Activated CD8-positive, alpha-beta T cell treated with anti-CD3 and anti-CD28 coated beads for 36 hours (primary cell): ENCODE data around the gene RDH5. TPM values are rescaled to one million over a fixed set of nuclear protein-coding genes. Genes with fewer than 3 reads are reported as not detected.

ENCODE experiments used
- ATAC-seq: fragments of 200-7000 bp; cut with Tn5 transposase; one replicate; pipeline ENCODE4 v1.10.0; 2021; ENCODE audit warnings: mild to moderate bottlenecking, moderate library complexity
- CTCF ChIA-PET: fragments of 350-600 bp; sonication (Branson Sonifier 250); formaldehyde crosslinking; loops from one replicate; lab custom pipeline; 2021; ENCODE audit warnings: antibody characterized with exemption; lab: Charles Lee
- POLR2A ChIA-PET: fragments of 350-600 bp; sonication (Branson Sonifier 250); formaldehyde crosslinking; loops from one replicate; lab custom pipeline; 2021; ENCODE audit warnings: antibody characterized with exemption; lab: Charles Lee
- DNase-seq: peaks from one replicate; pipeline ENCODE4 v3.0.0-alpha.2; 2020
- H3K27ac Mint-ChIP-seq: one replicate; pipeline ENCODE4 v1.8.0; 2021; ENCODE audit warnings: mild to moderate bottlenecking, mixed read lengths
- H3K27me3 Mint-ChIP-seq: one replicate; pipeline ENCODE4 v1.8.0; 2021; ENCODE audit warnings: mixed read lengths
- H3K36me3 Mint-ChIP-seq: one replicate; pipeline ENCODE4 v1.8.0; 2021; ENCODE audit warnings: low read depth, mixed read lengths
- H3K4me1 Mint-ChIP-seq: one replicate; pipeline ENCODE4 v1.8.0; 2021; ENCODE audit warnings: low read depth, mixed read lengths
- H3K4me3 Mint-ChIP-seq: one replicate; pipeline ENCODE4 v1.8.0; 2021; ENCODE audit warnings: mild to moderate bottlenecking, moderate library complexity, mixed read lengths
- H3K9me3 Mint-ChIP-seq: one replicate; pipeline ENCODE4 v1.8.0; 2021; ENCODE audit warnings: mixed read lengths
- CTCF ChIP-seq: fragments of 200-600 bp; IDR thresholded peaks from one replicate; pipeline ENCODE4 v1.8.0; 2022; ENCODE audit warnings: antibody characterized with exemption, mild to moderate bottlenecking
- intact Hi-C: fragments of 100-400 bp; cut with micrococcal nuclease; formaldehyde crosslinking; loops from one replicate; pipeline ENCODE4 v1.10.0; 2022
- total RNA-seq, 2 experiments: library from RNA; stranded (reverse); gene quantifications; one replicate each; pipeline ENCODE4 v1.2.3, GENCODE V29; 2021

Gene RDH5
- total RNA-seq, 2 experiments from 2014 or later, result 5.3 to 6.8 TPM

DNA sequence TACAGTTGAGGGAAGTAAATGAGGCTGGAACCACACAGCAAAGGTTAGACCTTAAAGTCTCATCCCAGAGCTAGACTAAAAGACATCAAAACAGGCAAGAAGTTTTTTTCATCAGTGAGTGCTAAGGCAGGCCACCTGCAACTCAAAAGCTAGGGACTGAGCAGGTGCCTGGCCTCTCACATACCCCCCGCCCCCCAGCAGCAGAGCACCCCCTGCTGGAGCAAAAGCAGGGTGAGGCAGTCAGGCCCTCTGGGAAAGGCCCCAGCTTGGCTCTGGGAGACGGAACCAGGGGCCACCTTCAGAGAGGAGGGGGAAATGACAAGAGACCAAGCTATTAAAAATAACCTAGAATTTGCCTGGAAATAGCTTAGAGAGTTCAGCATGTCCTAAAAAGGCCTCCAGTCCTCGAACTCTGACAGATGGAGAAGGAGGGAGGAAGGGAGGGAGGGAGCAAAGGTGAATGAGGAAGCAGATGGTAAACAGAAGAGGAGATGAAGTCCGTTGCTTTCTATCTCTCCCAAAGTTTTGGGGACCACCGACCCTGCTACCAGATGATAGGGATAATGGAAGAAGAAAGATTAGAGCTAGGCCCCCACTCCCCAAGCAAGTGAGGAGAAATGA lies 14.3 kb upstream of the RDH5 start:
- H3K4me1 Mint-ChIP-seq, result peaks cover 12% of the 10 kb centered on the region
- H3K9me3 Mint-ChIP-seq, result no peaks in the 10 kb centered on the region
- ChIA-PET CTCF (interaction anchor here (0.7 to 2.3 kb wide), 13 partner anchors 10 to 87 kb away, joined by 3 to 10 read pairs (median 3); partner anchors contain the start of gene BLOC1S1), POLR2A (interaction anchor here (0.9 to 2.8 kb wide), 3 partner anchors 10 to 24 kb away, joined by 3 to 13 read pairs (median 4); partner anchors contain the start of gene BLOC1S1)
- no peak overlapping the region for H3K27ac Mint-ChIP-seq
- peak; percentile 35 for ATAC-seq
- TF ChIP-seq CTCF, result peak; percentile 45
- intact Hi-C loops, result no loop called here
- DNase-seq, result peak; percentile 50
- H3K4me3 Mint-ChIP-seq, result no peak overlapping the region
- peaks cover 22% of the 10 kb centered on the region for H3K27me3 Mint-ChIP-seq
- no peaks in the 10 kb centered on the region for H3K36me3 Mint-ChIP-seq

- Mint-ChIP-seq H3K36me3 (no peaks in the 10 kb centered on the region), H3K4me1 (peaks cover 12% of the 10 kb centered on the region), H3K4me3 (peak overlapping the region; percentile 63), H3K9me3 (no peaks in the 10 kb centered on the region), H3K27ac (no peak overlapping the region), H3K27me3 (peaks cover 22% of the 10 kb centered on the region)
- no peak for TF ChIP-seq CTCF
- ATAC-seq (no peak), DNase-seq (no peak)
- ChIA-PET POLR2A (interaction anchor here (0.9 to 2.8 kb wide), 4 partner anchors 9 to 43 kb away, joined by 3 to 13 read pairs (median 4); partner anchors contain the start of gene BLOC1S1), CTCF (interaction anchor here (0.7 to 2.3 kb wide), 12 partner anchors 9 to 88 kb away, joined by 3 to 10 read pairs (median 4); partner anchors contain the start of gene BLOC1S1)
- intact Hi-C loops, result no loop called here
These were observed 13.5 kb upstream of the RDH5 start for GRCh38 chr12:55706568-55707218.

- intact Hi-C loops, result no loop called here
These were observed 12.9 kb upstream of the RDH5 start for GRCh38 chr12:55707219-55707671.

DNA sequence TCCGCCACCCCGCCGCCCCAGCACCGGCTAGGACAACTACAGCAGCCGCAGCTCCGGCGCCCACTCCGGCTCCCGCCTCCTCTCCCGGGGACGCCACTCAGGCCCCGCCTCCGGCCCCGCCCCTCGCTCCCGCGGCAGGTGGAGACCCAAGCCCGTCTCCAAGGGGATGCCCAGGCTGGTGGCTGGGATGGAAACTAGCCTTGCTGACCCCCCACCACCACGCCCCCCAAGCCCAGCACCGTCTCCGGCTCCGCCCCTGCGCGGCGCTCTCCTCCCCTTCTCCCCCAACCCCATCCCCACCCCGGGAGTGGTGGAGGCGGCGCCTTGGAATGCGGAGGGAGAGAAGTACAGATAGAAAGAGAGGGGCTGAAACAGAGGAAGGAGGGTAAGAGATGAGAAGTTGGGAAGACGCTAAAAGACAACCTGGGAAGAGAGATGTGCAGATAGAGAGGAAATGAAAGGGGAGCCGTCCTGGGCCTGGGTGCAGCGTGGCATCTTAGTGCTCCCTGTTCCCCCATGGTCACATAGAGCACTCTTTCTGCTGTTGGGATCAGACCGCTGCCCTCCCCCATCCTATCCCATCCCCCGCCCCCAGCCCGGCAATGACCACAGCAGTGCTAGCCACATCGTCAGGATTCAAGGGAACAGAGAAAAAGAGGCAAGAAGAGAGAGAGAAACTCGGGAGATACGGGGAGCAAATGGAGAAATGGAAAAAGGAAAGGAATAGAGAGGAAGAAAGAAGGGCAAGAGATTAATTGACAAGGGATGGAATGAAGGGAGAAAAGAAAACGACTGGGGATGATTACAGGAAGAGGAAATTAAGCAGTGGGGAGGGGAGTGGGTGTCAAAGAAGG lies 12.1 kb upstream of the RDH5 start, which contains the start of gene ITGA7:
TSS of gene ITGA7 (minus strand) at position 64 of the 854 bp plus-strand sequence. CDS start 222 bp downstream, outside the sequence.
- ChIA-PET CTCF (interaction anchor here (0.7 to 1.5 kb wide), 3 partner anchors 19 to 32 kb away, joined by 3 to 4 read pairs (median 4); no protein-coding TSS in a partner anchor), POLR2A (interaction anchor here (2.8 kb wide), 1 partner anchor 8 kb away, joined by 13 read pairs; the partner anchor contains the start of gene BLOC1S1)
- DNase-seq, result peak; percentile 60
- Mint-ChIP-seq H3K27ac (no peak within 1 kb of the TSS), H3K4me3 (peak within 1 kb of the TSS; percentile 73), H3K36me3 (no peaks in the 10 kb centered on the region), H3K4me1 (peaks cover 12% of the 10 kb centered on the region), H3K27me3 (peaks cover 22% of the 10 kb centered on the region), H3K9me3 (no peaks in the 10 kb centered on the region)
- intact Hi-C loops, result no loop called here
- ATAC-seq, result peak; percentile 85
- no peak for TF ChIP-seq CTCF

More at GRCh38 chr12:55707219-55707671, 12.9 kb upstream of the RDH5 start:
- peak; percentile 41 for ATAC-seq
- no peak overlapping the region for H3K27ac Mint-ChIP-seq
- H3K4me3 Mint-ChIP-seq, result peak overlapping the region; percentile 63
- peak; percentile 37 for DNase-seq
- ChIA-PET CTCF (interaction anchor here (0.7 to 2.3 kb wide), 5 partner anchors 8 to 32 kb away, joined by 3 to 10 read pairs (median 4); partner anchors contain the start of gene BLOC1S1), POLR2A (interaction anchor here (1.1 to 2.8 kb wide), 2 partner anchors 8 to 44 kb away, joined by 3 to 13 read pairs; partner anchors contain the start of gene BLOC1S1)
- H3K36me3 Mint-ChIP-seq, result no peaks in the 10 kb centered on the region
- H3K9me3 Mint-ChIP-seq, result no peaks in the 10 kb centered on the region
- peaks cover 22% of the 10 kb centered on the region for H3K27me3 Mint-ChIP-seq
- no peak for TF ChIP-seq CTCF
- peaks cover 12% of the 10 kb centered on the region for H3K4me1 Mint-ChIP-seq
